Epithelial cell of prostate (primary cell): ENCODE data around the gene SH3GL1.

ENCODE experiments used
- DNase-seq: peaks from one replicate; pipeline ENCODE4 v3.0.0-alpha.2; 2011; ENCODE audit warnings: low read depth, low spot score
- H3K27ac ChIP-seq: fragments of 450-650 bp; 2 replicates; pipeline ENCODE4 v1.5.1; 2017; ENCODE audit warnings: mild to moderate bottlenecking

SH3GL1 gene

GRCh38 chr19:4326215-4326836 lies 74.0 kb downstream of the SH3GL1 start:
- H3K27ac ChIP-seq = no peak overlapping the region
- no peak for DNase-seq

GRCh38 chr19:4324228-4324627 lies 76.1 kb downstream of the SH3GL1 start:
- no peak overlapping the region for H3K27ac ChIP-seq
- DNase-seq = no peak

- no peak for DNase-seq
- H3K27ac ChIP-seq = no peak overlapping the region
These were observed 76.7 kb downstream of the SH3GL1 start for GRCh38 chr19:4323692-4324091.

- no peak overlapping the region for H3K27ac ChIP-seq
- no peak for DNase-seq
These were observed 77.2 kb downstream of the SH3GL1 start for GRCh38 chr19:4322942-4323665.

GRCh38 chr19:4320419-4320818 lies 79.9 kb downstream of the SH3GL1 start:
- DNase-seq = no peak
- H3K27ac ChIP-seq = no peak overlapping the region

GRCh38 chr19:4319067-4319718 lies 81.2 kb downstream of the SH3GL1 start:
- DNase-seq = no peak
- no peak overlapping the region for H3K27ac ChIP-seq

- DNase-seq = no peak
- H3K27ac ChIP-seq = no peak overlapping the region
These were observed 81.9 kb downstream of the SH3GL1 start for GRCh38 chr19:4318460-4318859.

- DNase-seq = no peak
- no peak overlapping the region for H3K27ac ChIP-seq
These were observed 83.4 kb downstream of the SH3GL1 start for GRCh38 chr19:4316956-4317355.

- H3K27ac ChIP-seq = no peak overlapping the region
- DNase-seq = no peak
These were observed 86.4 kb downstream of the SH3GL1 start for GRCh38 chr19:4313847-4314490.
